K562 (cell line): ENCODE results near the gene LSP1. TPM values are rescaled to one million over a fixed set of nuclear protein-coding genes. Genes with fewer than 3 reads are reported as not detected.

Experiments
- ATAC-seq: fragments of 200-7000 bp; cut with Tn5 transposase; 3 replicates; pipeline ENCODE4 v1.9.1; 2020; ENCODE audit warnings: moderate library complexity
- BruUV-seq: library from RNA; stranded (reverse); fragments of 400-500 nt; replicated peaks from 2 replicates; lab custom pipeline; 2021; lab: Mats Ljungman, UMichigan
- CTCF ChIA-PET: fragments of 300-600 bp; formaldehyde crosslinking; extraction: SDS; loops from one replicate; lab custom pipeline; 2021; ENCODE audit warnings: low intra/inter-chr PET ratio; lab: Yijun Ruan, JAX
- POLR2A ChIA-PET: fragments of 300-600, 350-650 bp; sonication (Branson Sonifier 250); formaldehyde crosslinking; extraction: SDS; loops from one replicate; lab custom pipeline; 2021; ENCODE audit warnings: antibody characterized with exemption, inconsistent platforms; lab: Yijun Ruan, JAX
- DNase-seq, 4 experiments: peaks; one replicate each; pipeline versions ENCODE4 v3.0.0 to v3.0.0-alpha.2; 2011 to 2018; ENCODE audit warnings: low spot score in 3 of 4, mixed read lengths in 3 of 4; ENCODE audit errors: extremely low read depth in 1 of 4
- FAIRE-seq: peaks from 2 replicates; lab custom pipeline; 2011; peaks lifted over from hg19 to GRCh38; lab: Jason Lieb, UNC
- H2AFZ ChIP-seq: 2 replicates; pipeline ENCODE4 v1.6.0; 2011; ENCODE audit warnings: low read depth, low read length, control low read depth, inconsistent platforms
- H3K27ac ChIP-seq: fragments of 200-600 bp; 3 replicates; pipeline ENCODE4 v1.8.0; 2011; ENCODE audit warnings: low read depth, mild to moderate bottlenecking, control low read depth, inconsistent platforms, low read length, moderate library complexity, mixed read lengths; ENCODE audit errors: extremely low read depth
- H3K27me3 ChIP-seq, 2 experiments: fragments of 300-600 bp in 1 of 2; 2 replicates in 1 of 2; 3 replicates in 1 of 2; pipeline versions ENCODE4 v1.6.0 to v1.8.0; 2011; ENCODE audit warnings: inconsistent platforms in 2 of 2, low read length in 2 of 2, mild to moderate bottlenecking in 1 of 2, mixed read lengths in 1 of 2, moderate library complexity in 1 of 2; ENCODE audit not compliant: control insufficient read depth in 2 of 2, insufficient read depth in 2 of 2
- H3K36me3 ChIP-seq: fragments of 300-600 bp; 3 replicates; pipeline ENCODE4 v1.8.0; 2011; ENCODE audit warnings: mild to moderate bottlenecking, low read length, inconsistent platforms; ENCODE audit not compliant: control insufficient read depth, insufficient read depth
- H3K4me1 ChIP-seq, 2 experiments: fragments of 200-600 bp in 1 of 2; replicated peaks in 1 of 2; 2 replicates in 1 of 2; 3 replicates in 1 of 2; pipeline versions ENCODE4 v1.5.1 to v1.8.0; 2011; ENCODE audit warnings: inconsistent platforms in 2 of 2, low read length in 2 of 2, mild to moderate bottlenecking in 1 of 2, mixed read lengths in 1 of 2, moderate library complexity in 1 of 2; ENCODE audit not compliant: control insufficient read depth in 2 of 2, insufficient read depth in 2 of 2
- H3K4me2 ChIP-seq: 2 replicates; pipeline ENCODE4 v1.6.1; 2011; ENCODE audit warnings: low read length, control low read depth, inconsistent platforms, mixed read lengths; ENCODE audit not compliant: insufficient read depth
- H3K4me3 ChIP-seq: fragments of 200-600 bp; sonication (generic), shearing (Covaris generic); 2 replicates; pipeline ENCODE4 v1.5.1; 2016; ENCODE audit warnings: control low read depth, inconsistent platforms
- H3K79me2 ChIP-seq: fragments of 200-600 bp; 3 replicates; pipeline ENCODE4 v1.8.0; 2011; ENCODE audit warnings: low read length, inconsistent platforms; ENCODE audit not compliant: control insufficient read depth, insufficient read depth
- H3K9ac ChIP-seq, 2 experiments: 2 replicates each; pipeline versions ENCODE4 v1.6.0 to v1.6.1; 2011; ENCODE audit warnings: low read depth in 2 of 2, low read length in 2 of 2, control low read depth in 1 of 2, inconsistent platforms in 1 of 2, mild to moderate bottlenecking in 1 of 2, mixed read lengths in 1 of 2; ENCODE audit not compliant: insufficient read depth in 1 of 2
- H3K9me1 ChIP-seq: one replicate; pipeline ENCODE4 v1.6.0; 2011; ENCODE audit warnings: inconsistent platforms, mild to moderate bottlenecking, low read length, moderate library complexity; ENCODE audit not compliant: control insufficient read depth, insufficient read depth
- H3K9me3 ChIP-seq: replicated peaks from 2 replicates; pipeline ENCODE4 v1.5.1; 2011; ENCODE audit warnings: low read depth, low read length, inconsistent platforms; ENCODE audit not compliant: control insufficient read depth, insufficient read depth
- H4K20me1 ChIP-seq: replicated peaks from 2 replicates; pipeline ENCODE4 v1.6.1; 2011; ENCODE audit warnings: low read length, inconsistent platforms, mixed read lengths; ENCODE audit not compliant: control insufficient read depth, insufficient read depth
- HNRNPL ChIP-seq: fragments of 200-400 bp; formaldehyde crosslinking; IDR thresholded peaks from 2 replicates; pipeline ENCODE4 v1.6.1; 2017; ENCODE audit warnings: low read depth, mild to moderate bottlenecking, low read length
- IRF9 ChIP-seq: fragments of 450-650 bp; IDR thresholded peaks from 2 replicates; pipeline ENCODE4 v1.6.1; 2016; ENCODE audit warnings: missing biosample characterization, missing genetic modification characterization
- PHB2 ChIP-seq: fragments of 450-650 bp; IDR thresholded peaks from 2 replicates; pipeline ENCODE4 v1.6.1; 2017; ENCODE audit warnings: low read depth
- SIX5 ChIP-seq, 2 experiments: IDR thresholded peaks; 2 replicates each; pipeline ENCODE4 v1.6.1; 2011; ENCODE audit warnings: low read length in 2 of 2, borderline replicate concordance in 1 of 2, low read depth in 1 of 2, mild to moderate bottlenecking in 1 of 2, moderate library complexity in 1 of 2; ENCODE audit not compliant: insufficient read depth in 1 of 2
- ZFP36 ChIP-seq: fragments of 150-350 bp; IDR thresholded peaks from 2 replicates; pipeline ENCODE4 v1.6.1; 2018; ENCODE audit warnings: low read length, low read depth; ENCODE audit not compliant: partially characterized antibody
- ZNF318 ChIP-seq, 2 experiments: fragments of 450-650 bp; IDR thresholded peaks; 2 replicates each; pipeline ENCODE4 v1.6.1; 2016; ENCODE audit warnings: mild to moderate bottlenecking in 2 of 2, borderline replicate concordance in 1 of 2, low read depth in 1 of 2, moderate library complexity in 1 of 2
- ZNF324 ChIP-seq: fragments of 250-450 bp; sonication (Bioruptor Pico); IDR thresholded peaks from 2 replicates; pipeline ENCODE4 v1.4.0; 2020; ENCODE audit warnings: mild to moderate bottlenecking
- ZNF639 ChIP-seq, 2 experiments: fragments of 200-800 bp in 1 of 2; sonication (Bioruptor generic) in 1 of 2; sonication (generic) in 1 of 2; formaldehyde crosslinking in 1 of 2; IDR thresholded peaks in 1 of 2; conservative IDR thresholded peaks in 1 of 2; 2 replicates each; pipeline versions ENCODE4 v1.5.0 to v1.6.1; 2016 to 2020; ENCODE audit warnings: missing compliant biosample characterization in 1 of 2, missing genetic modification characterization in 1 of 2, missing genetic modification reagents in 1 of 2
- ZNF696 ChIP-seq: fragments of 250-450 bp; sonication (Bioruptor Pico); conservative IDR thresholded peaks from 2 replicates; pipeline ENCODE4 v1.4.0; 2020; ENCODE audit warnings: mild to moderate bottlenecking, moderate library complexity
- WGBS: fragments of 100-300 bp; shearing (Covaris generic); methylation state at CpG from one replicate; pipeline ENCODE4 v1.1.6; 2016; ENCODE audit warnings: low coverage, mixed read lengths; ENCODE audit not compliant: insufficient coverage; ENCODE audit errors: missing lambda C conversion rate; 5-methylcytosine and 5-hydroxymethylcytosine counted together
- in situ Hi-C: fragments of 300-500 bp; cut with MboI; formaldehyde crosslinking; loops from 4 replicates; pipeline ENCODE4 v1.15.0; 2018; ENCODE audit warnings: inconsistent platforms, mixed read lengths
- intact Hi-C: fragments of 100-400 bp; cut with micrococcal nuclease; formaldehyde crosslinking; loops from 2 replicates; pipeline ENCODE4 v1.14.2; 2022
- polyA plus RNA-seq, 8 experiments: library from polyadenylated mRNA; depleted of rRNA in 4 of 8; stranded (reverse) in 5 of 8; unstranded in 3 of 8; fragments of >200 nt; fragmentation: Nextera tagmentation in 2 of 8; fragmentation: Illumina TruSeq in 1 of 8; extraction: Ambion mirVana in 2 of 8; extraction: Trizol in 1 of 8; gene quantifications; 2 replicates each; pipeline versions ENCODE4 v1.2.1 to v1.2.3, GENCODE V29; 2011 to 2014; ENCODE audit warnings: inconsistent platforms in 1 of 8, missing spikeins in 1 of 8
- total RNA-seq, 7 experiments: library from RNA; depleted of rRNA in 6 of 7; stranded (reverse); fragments of >200 nt in 6 of 7; fragmentation: Illumina TruSeq in 2 of 7; extraction: Trizol in 2 of 7; gene quantifications; 2 replicates each; pipeline versions ENCODE4 v1.2.1 to v1.2.3, GENCODE V29; 2011 to 2021; ENCODE audit warnings: low replicate concordance in 1 of 7

LSP1 gene
- total and polyA plus RNA-seq, 9 of the 15 experiments (the other 6 are each of a cell fraction or from before 2014, with no cell fraction given) = 0.08 to 2.9 (median 0.65) TPM; not detected in 2

DNA sequence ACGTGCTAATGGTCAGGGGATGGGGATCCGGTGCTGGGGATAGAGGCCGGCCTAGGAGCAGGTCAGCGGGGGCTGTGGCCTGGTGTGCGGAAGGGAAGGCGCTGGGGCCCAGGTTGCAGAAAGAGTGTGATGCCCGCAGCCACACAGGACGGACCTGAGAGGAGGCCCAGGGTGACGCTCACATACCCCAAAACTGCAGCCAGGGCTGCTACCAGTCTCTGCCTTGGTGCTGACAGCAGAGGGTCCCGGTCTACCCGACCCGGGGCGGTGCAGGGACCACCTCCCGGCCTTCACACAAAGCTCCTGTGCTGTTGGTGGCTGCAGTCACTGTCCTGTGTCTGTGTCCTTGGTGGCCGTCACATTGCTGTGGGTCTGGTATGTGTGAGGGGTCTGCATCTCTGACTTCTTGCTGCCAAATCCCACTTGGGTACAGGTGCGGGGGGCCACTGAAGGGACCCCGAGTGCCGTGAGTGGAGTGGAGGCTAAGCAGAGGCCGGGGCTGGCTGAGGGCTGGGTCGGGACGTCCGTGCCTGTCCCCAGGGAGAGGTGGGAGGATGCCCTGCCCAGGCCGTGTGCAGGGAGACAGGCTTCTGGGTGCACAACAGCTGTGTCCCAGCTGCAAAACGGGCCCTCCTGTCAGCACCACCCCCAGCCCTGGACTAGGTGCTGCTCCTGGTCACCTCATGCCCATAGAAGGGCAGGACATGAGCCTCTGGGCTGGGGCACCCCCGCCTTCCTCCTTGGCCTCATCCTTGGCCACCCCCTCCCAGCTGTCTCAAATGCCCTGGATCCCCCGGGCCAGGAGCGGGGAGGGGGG is 1.5 kb downstream of the LSP1 start:
- ATAC-seq = no peak
- no peak overlapping the region for H3K27ac ChIP-seq
- H3K9ac ChIP-seq = no peak overlapping the region
- H3K4me2 ChIP-seq = no peak overlapping the region
- H3K9me3 ChIP-seq = no peaks in the 10 kb centered on the region
- peaks cover 27 to 84% of the 10 kb centered on the region in 2 experiments; a peak in 4 of 5 replicates for H3K27me3 ChIP-seq
- H3K4me1 ChIP-seq = peaks cover 0 to 17% of the 10 kb centered on the region in 2 experiments; a peak in 2 of 5 replicates
- CTCF ChIA-PET = no interaction called here
- POLR2A ChIA-PET = interaction anchor here (1.2 kb wide), 1 partner anchor 9 kb away, joined by 3 read pairs; no protein-coding TSS in a partner anchor
- no peak overlapping the region for H3K4me3 ChIP-seq
- 1% methylated on average over 24 of the region's 27 CpGs for WGBS
- no peaks in the 10 kb centered on the region for H3K9me1 ChIP-seq
- peaks cover 3% of the 10 kb centered on the region for H4K20me1 ChIP-seq
- DNase-seq = no peak
- BruUV-seq = no TSS peak
- intact Hi-C loops = no loop called here
- in situ Hi-C loops = loop anchor here (10.0 kb wide), 1 partner anchor 300 kb away; no protein-coding TSS in a partner anchor
- no peak overlapping the region for H2AFZ ChIP-seq
- H3K79me2 ChIP-seq = no peaks in the 10 kb centered on the region
- no peak for FAIRE-seq
- no peaks in the 10 kb centered on the region for H3K36me3 ChIP-seq
- no peak for TF ChIP-seq ZNF318 (IDR thresholded peaks at IDR 0.05; ENCODE audit: borderline replicate concordance in 1 of 2, low read depth in 1 of 2)
- no peak for TF ChIP-seq ZNF324 (CRISPR knock-in tag)
- no peak for TF ChIP-seq ZNF639 (CRISPR knock-in tag; conservative IDR thresholded peaks at IDR 0.05 in 1 of 2, IDR thresholded peaks at IDR 0.05 in 1 of 2)
- TF ChIP-seq ZFP36 = no peak
- TF ChIP-seq SIX5 (IDR thresholded peaks at IDR 0.05; ENCODE audit: borderline replicate concordance in 1 of 2, insufficient read depth in 1 of 2, low read depth in 1 of 2, low read length in 2 of 2) = no peak
- no peak for TF ChIP-seq IRF9 (tag)
- no peak for TF ChIP-seq PHB2
- no peak for TF ChIP-seq ZNF696 (CRISPR knock-in tag)
- no peak for TF ChIP-seq HNRNPL
